ENCODE results near the gene CMIP.

CMIP gene

GRCh38 chr16:81607805-81608522 lies 163.4 kb downstream of the CMIP start:
- no peaks in the 10 kb centered on the region for H3F3A ChIP-seq (ENCODE audit: insufficient read depth)
- H3K79me2 ChIP-seq (ENCODE audit: insufficient read depth, low read length), result no peaks in the 10 kb centered on the region
- H3K36me3 ChIP-seq (ENCODE audit: low read length), result no peaks in the 10 kb centered on the region
- no peak overlapping the region for H3K27ac ChIP-seq (ENCODE audit: low read depth, low read length)
- H4K20me1 ChIP-seq (ENCODE audit: low read depth, low read length), result no peaks in the 10 kb centered on the region
- H3K9ac ChIP-seq (ENCODE audit: low read length), result no peak overlapping the region
- H3K4me2 ChIP-seq (ENCODE audit: low read depth, low read length, poor library complexity, severe bottlenecking), result no peak overlapping the region
- H3K9me2 ChIP-seq (replicated peaks; ENCODE audit: insufficient read depth, low read length), result no peaks in the 10 kb centered on the region
- no peaks in the 10 kb centered on the region for H3K27me3 ChIP-seq (ENCODE audit: low read length)
- H3K9me3 ChIP-seq (ENCODE audit: insufficient read depth, low read length), result no peaks in the 10 kb centered on the region
- no peak overlapping the region for H2AFZ ChIP-seq (ENCODE audit: low read depth, low read length, severe bottlenecking)
- TF ChIP-seq, protein P1, sequence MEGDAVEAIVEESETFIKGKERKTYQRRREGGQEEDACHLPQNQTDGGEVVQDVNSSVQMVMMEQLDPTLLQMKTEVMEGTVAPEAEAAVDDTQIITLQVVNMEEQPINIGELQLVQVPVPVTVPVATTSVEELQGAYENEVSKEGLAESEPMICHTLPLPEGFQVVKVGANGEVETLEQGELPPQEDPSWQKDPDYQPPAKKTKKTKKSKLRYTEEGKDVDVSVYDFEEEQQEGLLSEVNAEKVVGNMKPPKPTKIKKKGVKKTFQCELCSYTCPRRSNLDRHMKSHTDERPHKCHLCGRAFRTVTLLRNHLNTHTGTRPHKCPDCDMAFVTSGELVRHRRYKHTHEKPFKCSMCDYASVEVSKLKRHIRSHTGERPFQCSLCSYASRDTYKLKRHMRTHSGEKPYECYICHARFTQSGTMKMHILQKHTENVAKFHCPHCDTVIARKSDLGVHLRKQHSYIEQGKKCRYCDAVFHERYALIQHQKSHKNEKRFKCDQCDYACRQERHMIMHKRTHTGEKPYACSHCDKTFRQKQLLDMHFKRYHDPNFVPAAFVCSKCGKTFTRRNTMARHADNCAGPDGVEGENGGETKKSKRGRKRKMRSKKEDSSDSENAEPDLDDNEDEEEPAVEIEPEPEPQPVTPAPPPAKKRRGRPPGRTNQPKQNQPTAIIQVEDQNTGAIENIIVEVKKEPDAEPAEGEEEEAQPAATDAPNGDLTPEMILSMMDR (IDR thresholded peaks at IDR 0.05; ENCODE audit: insufficient read depth, low read length, poor library complexity, severe bottlenecking), result no peak
- H3K4me3 ChIP-seq (ENCODE audit: insufficient read depth, low read length, poor library complexity, severe bottlenecking), result no peak overlapping the region

- no peak overlapping the region for H3K27ac ChIP-seq (ENCODE audit: low read depth, low read length)
- H3K9me3 ChIP-seq (ENCODE audit: insufficient read depth, low read length), result no peaks in the 10 kb centered on the region
- H3K4me3 ChIP-seq (ENCODE audit: insufficient read depth, low read length, poor library complexity, severe bottlenecking), result no peak overlapping the region
- H3K4me2 ChIP-seq (ENCODE audit: low read depth, low read length, poor library complexity, severe bottlenecking), result no peak overlapping the region
- no peaks in the 10 kb centered on the region for H3K79me2 ChIP-seq (ENCODE audit: insufficient read depth, low read length)
- no peak overlapping the region for H2AFZ ChIP-seq (ENCODE audit: low read depth, low read length, severe bottlenecking)
- H3K9me2 ChIP-seq (replicated peaks; ENCODE audit: insufficient read depth, low read length), result no peaks in the 10 kb centered on the region
- no peaks in the 10 kb centered on the region for H3K36me3 ChIP-seq (ENCODE audit: low read length)
- H3K9ac ChIP-seq (ENCODE audit: low read length), result no peak overlapping the region
- no peaks in the 10 kb centered on the region for H3F3A ChIP-seq (ENCODE audit: insufficient read depth)
- TF ChIP-seq, protein P1 (IDR thresholded peaks at IDR 0.05; ENCODE audit: insufficient read depth, low read length, poor library complexity, severe bottlenecking), result no peak
- TF ChIP-seq EZH2phosphoT487 (conservative IDR thresholded peaks at IDR 0.05; ENCODE audit: low read length), result no peak
- no peaks in the 10 kb centered on the region for H3K27me3 ChIP-seq (ENCODE audit: low read length)
- H4K20me1 ChIP-seq (ENCODE audit: low read depth, low read length), result no peaks in the 10 kb centered on the region
Observed at GRCh38 chr16:81608523-81609209, 164.1 kb downstream of the CMIP start.

- Histone ChIP-seq H4K20me1 (ENCODE audit: low read depth, low read length) (no peaks in the 10 kb centered on the region), H3K4me2 (ENCODE audit: low read depth, low read length, poor library complexity, severe bottlenecking) (no peak overlapping the region), H3K9me2 (replicated peaks; ENCODE audit: insufficient read depth, low read length) (no peaks in the 10 kb centered on the region), H3K4me3 (ENCODE audit: insufficient read depth, low read length, poor library complexity, severe bottlenecking) (no peak overlapping the region), H3K27me3 (ENCODE audit: low read length) (no peaks in the 10 kb centered on the region), H3K27ac (ENCODE audit: low read depth, low read length) (no peak overlapping the region), H3K9me3 (ENCODE audit: insufficient read depth, low read length) (no peaks in the 10 kb centered on the region), H3K36me3 (ENCODE audit: low read length) (no peaks in the 10 kb centered on the region), H3F3A (ENCODE audit: insufficient read depth) (no peaks in the 10 kb centered on the region), H3K79me2 (ENCODE audit: insufficient read depth, low read length) (no peaks in the 10 kb centered on the region), H3K9ac (ENCODE audit: low read length) (no peak overlapping the region), H2AFZ (ENCODE audit: low read depth, low read length, severe bottlenecking) (no peak overlapping the region)
- TF ChIP-seq, protein P1 (IDR thresholded peaks at IDR 0.05; ENCODE audit: insufficient read depth, low read length, poor library complexity, severe bottlenecking), result no peak
- no peak for TF ChIP-seq EZH2phosphoT487 (conservative IDR thresholded peaks at IDR 0.05; ENCODE audit: low read length)
Observed at GRCh38 chr16:81609323-81609892, 164.8 kb downstream of the CMIP start.
